CD4-positive, alpha-beta T cell treated with Interleukin-6 at 100 ng/mL for 8 hours (primary cell): ENCODE results near the gene NME2.
"Not testable (repeated sequence)": the region's sequence is repeated elsewhere in the genome, so short reads cannot be mapped to it uniquely, and the experiment has no call there.

ENCODE experiments used
- DNase-seq: peaks from one replicate; pipeline ENCODE4 v3.0.0-alpha.2; 2020; ENCODE audit warnings: mixed read lengths, low spot score

The NME2 gene

DNA sequence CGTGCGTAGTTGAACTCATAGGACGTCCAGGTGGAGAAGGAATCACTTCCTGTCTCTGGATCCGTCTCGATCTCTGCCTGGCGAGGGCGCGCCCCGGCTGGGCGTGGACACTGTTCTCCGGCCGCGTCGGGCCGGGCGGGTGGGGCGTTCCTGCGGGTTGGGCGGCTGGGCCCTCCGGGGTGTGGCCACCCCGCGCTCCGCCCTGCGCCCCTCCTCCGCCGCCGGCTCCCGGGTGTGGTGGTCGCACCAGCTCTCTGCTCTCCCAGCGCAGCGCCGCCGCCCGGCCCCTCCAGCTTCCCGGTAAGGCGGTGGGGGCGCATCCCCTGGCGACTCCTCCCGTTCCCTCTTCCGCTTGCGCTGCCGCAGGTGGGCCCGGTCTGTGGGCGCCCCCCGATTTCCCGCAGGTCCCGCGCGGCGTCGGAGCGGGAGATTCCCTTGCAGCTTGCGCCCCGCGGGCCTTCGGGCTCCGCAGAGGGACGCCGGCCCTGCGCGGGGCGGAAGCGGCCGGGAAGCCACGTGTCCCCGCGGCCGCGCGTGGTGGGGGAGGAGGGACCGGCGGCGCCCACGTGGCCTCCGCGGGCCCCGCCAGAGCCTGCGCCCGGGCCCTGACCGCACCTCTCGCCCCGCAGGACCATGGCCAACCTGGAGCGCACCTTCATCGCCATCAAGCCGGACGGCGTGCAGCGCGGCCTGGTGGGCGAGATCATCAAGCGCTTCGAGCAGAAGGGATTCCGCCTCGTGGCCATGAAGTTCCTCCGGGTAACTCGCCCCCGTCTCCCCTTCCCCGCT, at the start of gene NME2:
NME2 (plus strand) TSS at position 214 of the 789 bp plus-strand sequence; CDS start at position 634, 420 bp downstream.
- peak; percentile 53 for DNase-seq

DNA sequence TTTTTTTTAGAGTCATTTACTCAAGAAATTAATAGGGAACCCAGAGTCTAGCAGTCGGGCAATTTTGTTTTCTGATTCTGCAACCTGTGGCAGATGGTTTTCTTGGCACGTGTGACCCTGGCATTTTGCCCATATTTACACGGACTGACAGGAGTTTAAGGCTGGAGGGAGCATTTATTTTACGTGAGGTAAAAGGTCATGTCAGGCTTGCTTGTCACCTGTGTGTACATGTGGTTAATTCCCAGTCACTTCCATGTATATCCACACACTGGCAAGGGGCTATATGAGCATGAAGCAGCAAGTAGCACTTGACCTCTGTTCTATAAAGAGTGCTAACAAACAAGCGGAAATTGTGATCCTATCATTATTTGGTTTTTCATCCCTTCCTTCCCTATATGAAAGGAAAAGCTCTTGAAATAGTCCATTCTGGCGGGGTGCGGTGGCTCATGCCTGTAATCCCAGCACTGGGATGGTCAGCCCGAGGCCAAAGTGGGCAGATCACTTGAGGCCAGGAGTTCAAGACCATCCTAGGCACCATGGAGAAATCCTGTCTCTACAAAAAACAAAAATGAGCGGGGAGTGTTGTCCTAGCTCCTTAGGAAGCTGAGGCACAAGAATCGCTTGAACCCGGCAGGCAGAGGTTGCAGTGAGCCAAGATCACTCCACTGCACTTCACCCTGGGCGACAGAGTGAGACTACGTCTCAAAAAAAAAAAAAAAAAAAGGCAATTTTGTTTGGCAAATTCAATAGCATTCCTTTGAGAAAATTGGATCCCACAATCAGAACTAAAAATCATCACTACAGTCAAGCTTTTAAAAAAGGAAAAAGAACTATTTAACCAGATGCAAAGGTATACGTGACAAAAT, 47.6 kb upstream of the NME2 start:
- DNase-seq = no peak

DNA sequence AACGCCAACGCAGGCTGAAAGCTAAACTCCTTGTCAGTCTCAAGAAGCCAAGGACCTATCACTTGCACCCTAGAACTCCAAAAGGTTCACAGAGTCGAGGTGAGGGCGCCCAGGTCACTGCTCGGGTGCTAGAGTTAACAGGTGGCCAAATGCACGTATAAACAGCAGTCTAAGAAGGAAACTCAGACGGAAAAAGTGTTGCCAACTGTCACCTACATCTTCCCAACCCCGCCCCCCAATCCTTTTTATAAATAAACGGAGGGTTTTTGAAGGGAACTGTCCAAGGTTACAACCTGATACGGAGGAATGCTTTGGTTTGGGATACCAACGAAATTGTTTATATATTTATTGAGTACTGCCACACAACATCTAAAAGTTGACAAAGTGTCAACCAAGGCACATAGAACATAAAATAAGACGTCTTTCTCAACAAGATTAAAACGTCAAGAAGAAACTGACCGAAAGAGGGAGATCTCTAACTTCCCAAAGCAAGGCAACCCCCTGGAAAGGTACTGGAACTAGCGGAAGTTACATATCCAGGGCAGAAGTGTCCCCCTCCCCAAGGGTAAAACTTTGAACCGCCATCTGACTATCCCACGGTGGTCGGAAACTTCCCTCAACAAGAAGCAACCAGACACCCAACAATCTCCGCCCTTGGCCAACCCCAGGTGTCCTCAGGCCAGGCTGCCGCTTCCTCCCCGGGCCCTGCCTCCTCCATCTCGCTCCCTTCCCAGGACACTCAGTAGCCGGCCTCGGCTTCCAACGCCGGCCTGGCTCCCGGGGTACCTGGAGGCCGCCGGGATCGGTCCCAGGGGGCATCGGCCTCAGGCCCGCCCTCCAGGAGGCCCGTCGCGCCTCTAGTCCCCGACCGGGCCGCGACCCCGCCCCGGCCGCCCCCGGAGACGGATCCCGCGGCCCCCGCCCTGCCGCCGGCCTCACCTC, 46.5 kb upstream of the NME2 start:
- peak; percentile 22 for DNase-seq

DNA sequence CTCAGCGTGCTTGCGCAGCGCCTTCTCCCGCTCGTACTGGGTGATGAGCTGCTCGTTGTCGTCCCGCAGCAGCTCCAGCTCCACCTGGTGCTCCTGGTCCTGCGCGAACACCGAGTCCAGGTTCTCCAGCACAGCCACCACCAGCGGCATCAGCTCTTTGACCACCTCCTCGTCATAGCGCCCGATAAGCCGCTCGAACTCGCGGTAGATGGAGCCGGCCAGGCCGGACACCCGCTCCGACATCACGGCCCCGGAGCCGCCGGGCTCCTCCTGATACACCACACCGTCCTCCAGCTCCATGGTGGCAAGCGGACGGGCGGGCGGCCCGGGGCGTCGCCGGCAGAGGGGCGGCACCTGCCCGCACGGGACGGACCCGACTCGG, 45.9 kb upstream of the NME2 start:
- peak; percentile 39 for DNase-seq

DNA sequence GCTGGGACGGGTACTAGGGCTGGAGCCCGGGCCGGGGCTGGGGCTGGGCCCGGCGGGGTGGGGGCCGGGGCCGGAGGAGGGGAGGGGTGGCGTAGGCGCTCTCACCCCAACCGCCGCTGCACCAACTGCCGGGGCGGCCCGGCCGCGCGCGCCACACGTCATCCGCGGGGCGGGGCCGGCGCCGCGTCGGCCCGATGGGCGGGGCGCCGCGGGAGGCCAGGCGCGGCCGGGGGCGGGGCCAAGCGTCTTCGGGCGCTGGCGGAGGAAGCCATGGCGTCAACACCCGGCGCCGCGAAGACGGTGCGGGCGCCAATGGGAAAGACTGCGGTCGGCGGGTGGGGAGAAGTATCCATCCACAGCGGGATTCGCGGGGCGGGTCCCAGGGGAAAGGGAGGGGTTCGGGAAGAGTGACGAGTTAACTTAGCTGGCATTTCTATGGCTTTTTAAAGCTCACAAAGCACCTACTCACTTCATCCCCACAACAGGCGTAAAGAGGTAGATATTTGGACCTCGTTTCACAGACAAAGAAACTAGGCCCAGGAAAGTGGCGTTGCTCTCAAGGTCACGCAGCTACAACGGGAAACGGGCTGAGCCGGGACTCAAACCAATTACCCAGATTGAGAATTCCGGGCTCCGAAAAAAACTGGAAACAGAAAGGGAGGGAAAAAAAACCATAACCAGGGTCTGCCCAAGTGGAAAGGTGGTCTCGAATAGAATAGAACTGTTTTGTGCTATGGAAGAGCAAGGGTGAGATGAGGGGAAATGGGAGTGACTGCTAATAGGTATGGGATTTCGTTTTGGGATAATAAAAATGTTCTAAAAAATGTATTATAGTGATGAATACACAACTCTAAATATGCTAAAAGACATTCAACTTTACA, 45.2 kb upstream of the NME2 start, which contains the start of gene SPAG9:
SPAG9 (minus strand) TSS at position 130 of the 881 bp plus-strand sequence. CDS start 212 bp downstream, outside the sequence.
- DNase-seq = peak; percentile 85

- peak; percentile 55 for DNase-seq
These were observed 44.4 kb upstream of the NME2 start for GRCh38 chr17:51121620-51122472.

DNA sequence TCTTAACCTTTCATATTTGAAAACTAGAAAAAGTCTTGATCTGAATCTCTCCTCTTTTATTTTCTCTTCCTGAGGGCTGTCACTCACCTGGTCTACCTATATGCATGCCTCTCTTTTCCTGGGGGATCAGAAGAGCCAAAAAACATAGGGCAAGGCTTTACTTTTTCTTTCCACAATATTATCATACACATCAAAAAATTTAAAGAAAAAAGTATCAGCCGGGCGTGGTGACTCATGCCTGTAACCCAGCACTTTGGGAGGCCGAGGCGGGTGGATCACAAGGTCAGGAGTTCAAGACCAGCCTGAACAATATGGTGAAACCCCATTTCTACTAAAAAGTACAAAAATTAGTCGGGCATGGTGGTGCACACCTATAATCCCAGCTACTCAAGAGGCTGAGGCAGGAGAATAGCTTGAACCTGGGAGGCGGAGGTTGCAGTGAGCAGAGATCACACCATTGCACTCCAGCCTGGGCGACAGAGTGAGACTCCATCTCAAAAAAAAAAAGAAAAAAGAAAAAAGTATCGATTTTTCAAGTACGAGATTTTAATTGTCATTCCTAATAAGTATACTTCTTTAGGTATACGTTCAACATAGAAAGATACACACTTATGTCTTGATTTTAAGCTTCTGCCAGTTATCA, 43.6 kb upstream of the NME2 start:
- not testable (repeated sequence) for DNase-seq

DNA sequence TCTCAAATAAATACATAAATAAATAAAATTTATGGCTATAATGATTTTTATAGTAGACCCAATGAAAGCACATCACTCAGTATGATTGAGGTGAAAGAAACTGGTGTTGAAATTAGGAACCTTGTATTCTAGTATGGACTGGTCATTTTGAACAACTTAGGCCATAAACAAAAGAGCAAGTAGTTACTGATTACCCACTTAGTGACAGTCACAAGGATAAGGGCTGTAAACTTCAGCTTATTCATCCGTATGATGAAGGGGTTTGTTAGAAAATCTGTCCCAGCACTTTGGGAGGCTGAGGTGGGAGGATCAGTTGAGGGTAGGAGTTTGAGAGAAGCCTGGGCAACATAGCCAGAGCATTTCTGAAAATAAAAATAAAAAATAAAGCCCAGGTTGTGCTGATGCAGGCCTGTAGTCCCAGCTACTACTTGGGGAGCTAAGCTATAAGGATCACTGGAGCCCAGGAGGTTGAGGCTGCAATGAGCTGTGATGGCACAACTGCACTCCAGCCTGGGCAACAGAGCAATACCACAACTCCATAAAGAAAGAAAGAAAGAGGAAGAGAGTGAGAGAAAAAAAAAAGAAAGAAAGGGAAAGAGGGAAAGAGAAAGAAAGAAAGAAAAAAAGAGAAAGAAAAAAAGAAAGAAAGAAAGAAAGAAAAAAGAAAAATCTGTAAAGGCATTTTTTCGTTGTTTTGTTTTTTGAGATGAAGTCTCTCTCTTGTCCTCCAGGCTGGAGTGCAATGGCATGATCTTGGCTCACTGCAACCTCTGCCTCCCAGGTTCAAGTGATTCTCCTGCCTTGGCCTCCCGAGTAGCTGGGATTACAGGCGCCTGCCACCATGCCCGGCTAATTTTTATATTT, 41.3 kb upstream of the NME2 start:
- no peak for DNase-seq

DNA sequence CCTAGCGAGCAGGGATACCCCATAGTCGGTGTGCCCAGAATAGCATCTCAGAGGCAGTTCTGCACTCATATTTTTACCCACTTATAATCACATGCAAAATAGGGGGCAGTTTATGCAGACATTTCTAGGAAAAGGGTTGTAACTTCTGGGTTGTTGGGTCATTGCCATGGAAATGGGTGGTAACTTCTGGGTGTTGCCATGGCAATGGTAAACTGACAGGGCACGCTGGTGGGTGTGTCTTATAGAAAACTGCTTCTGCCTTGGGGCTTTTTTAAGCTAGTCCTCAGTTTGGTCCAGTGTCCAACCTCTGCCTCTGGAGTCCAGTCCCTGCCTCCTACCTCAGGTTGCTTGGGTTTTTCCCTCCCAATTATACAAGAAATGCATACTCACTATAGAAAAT, 38.1 kb upstream of the NME2 start:
- DNase-seq = no peak

DNA sequence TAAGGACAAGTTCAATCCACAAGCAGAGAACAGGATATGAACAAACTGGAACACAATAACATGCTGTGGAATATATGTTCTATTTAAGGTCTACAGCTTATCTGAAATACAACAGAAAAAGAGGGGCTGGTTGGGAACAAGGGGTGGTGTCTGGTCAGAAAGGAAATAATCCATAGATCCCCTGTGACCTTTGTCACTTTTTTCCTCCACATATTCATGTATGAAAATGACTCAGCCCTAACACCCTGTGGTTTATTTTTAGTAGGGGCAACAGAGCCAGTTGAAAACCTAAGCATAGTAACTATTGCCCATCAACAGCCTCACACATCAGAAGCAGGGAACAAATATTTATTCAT, 33.3 kb upstream of the NME2 start:
- no peak for DNase-seq

GRCh38 chr17:51133365-51133764, 32.8 kb upstream of the NME2 start:
- no peak for DNase-seq

- DNase-seq = no peak
These were observed 30.3 kb upstream of the NME2 start for GRCh38 chr17:51135956-51136355.

GRCh38 chr17:51142597-51142996, 23.6 kb upstream of the NME2 start:
- DNase-seq = no peak

DNA sequence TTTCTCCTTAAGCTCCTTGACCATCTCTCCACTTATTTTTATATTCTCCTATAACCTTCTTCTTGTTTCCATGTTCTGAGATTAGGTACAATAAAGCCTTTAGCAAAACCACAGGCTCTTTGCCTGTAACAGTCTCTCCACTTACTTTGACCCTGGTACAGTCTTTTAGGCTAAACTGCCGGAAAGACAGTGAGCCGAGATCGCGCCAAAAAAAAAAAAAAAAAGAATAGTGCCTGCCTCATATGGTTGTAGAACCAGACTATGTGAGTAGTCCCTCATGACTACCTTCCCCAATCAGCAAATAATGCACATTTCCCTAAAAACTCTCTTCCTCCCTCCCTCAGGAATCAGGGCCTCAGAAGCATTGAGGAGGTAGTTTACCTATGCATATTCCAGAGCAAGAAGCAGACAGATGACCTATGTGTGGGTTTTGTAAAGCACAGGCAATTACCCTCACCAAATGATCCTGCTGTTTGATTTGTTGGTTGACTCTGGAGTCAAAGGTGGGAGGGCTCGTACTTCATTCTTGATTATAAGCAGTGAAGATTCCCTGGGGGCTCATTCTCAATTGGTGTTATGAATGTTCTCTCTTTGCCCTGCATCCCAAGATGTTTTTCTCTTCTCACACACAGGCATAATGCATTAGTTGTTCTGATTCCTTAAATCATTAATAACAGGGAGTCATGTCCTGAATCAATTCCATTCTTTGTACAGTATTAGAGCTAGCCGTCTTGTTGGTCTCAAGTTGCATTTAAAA, 21.8 kb upstream of the NME2 start:
- no peak for DNase-seq

- DNase-seq = no peak
These were observed 18.6 kb upstream of the NME2 start for GRCh38 chr17:51147650-51148049.

GRCh38 chr17:51149163-51149562, 17.0 kb upstream of the NME2 start:
- no peak for DNase-seq

DNA sequence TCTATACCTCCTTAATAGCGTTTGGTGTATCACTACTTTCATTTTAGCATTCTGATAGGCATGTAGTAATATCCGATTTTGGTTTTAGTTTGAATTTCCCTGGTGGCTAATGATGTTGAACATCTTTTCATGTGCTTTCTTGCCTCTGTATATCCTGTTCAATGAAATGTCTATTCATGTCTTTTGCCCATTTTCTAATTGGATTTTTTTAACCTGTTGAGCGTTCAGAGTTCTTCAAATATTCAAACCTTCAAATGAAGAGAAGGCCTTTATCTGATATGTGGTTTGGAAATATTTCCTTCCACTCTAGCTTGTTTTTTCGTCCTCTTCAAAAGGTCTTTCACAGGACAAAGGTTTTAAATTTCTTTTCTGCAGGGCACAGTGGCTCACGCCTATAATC, 15.3 kb upstream of the NME2 start:
- no peak for DNase-seq

DNA sequence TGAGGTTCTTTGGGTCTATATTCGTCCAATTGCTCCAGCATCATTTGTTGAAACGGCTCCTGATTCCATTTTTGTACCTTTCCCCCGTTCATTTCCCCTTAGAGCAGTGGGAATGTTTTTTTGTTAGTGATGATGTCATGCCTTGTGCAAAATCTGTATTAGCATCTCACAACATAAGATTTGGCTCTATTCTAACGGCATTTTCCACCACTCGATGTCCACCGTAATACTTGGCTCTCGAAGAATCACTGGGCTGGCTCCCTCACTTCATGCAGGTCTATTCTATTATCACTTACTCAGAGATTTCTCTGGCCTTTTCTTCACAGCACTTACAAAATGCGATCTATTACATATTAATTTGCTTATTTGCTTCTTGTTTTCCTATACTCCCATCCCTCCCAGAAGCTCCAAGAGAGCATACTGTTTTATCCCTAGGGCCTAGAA, 13.4 kb upstream of the NME2 start:
- no peak for DNase-seq
